Measurements from ENCODE around the gene THEMIS2. TPM values are rescaled to one million over a fixed set of nuclear protein-coding genes. Genes with fewer than 3 reads are reported as not detected.

The THEMIS2 gene
- total and polyA plus RNA-seq, 9 of the 15 experiments (the other 6 are each of a cell fraction or from before 2014, with no cell fraction given), result 2.3 to 12.7 (median 8.0) TPM

- ATAC-seq (peak; percentile 12; the same call in 2 of the 3 replicates), FAIRE-seq (no peak), DNase-seq (ENCODE audit: extremely low read depth in 1 of 4, low spot score in 3 of 4) (no peak)
- in situ Hi-C loops (cut with MboI), result no loop called here
- CTCF ChIA-PET (ENCODE audit: low intra/inter-chr PET ratio), result no interaction called here
- Histone ChIP-seq H4K20me1 (replicated peaks; ENCODE audit: control insufficient read depth, insufficient read depth, low read length) (no peaks in the 10 kb centered on the region), H3K36me3 (ENCODE audit: control insufficient read depth, insufficient read depth, low read length) (peaks cover 75% of the 10 kb centered on the region), H3K4me1 (replicated peaks in 1 of 2; ENCODE audit: control insufficient read depth in 2 of 2, insufficient read depth in 2 of 2, low read length in 2 of 2) (peaks cover 0 to 6% of the 10 kb centered on the region in 2 experiments; a peak in 2 of 5 replicates), H3K9me3 (replicated peaks; ENCODE audit: control insufficient read depth, insufficient read depth, low read depth, low read length) (no peaks in the 10 kb centered on the region), H3K4me3 (no peak overlapping the region), H3K4me2 (ENCODE audit: insufficient read depth, low read length) (no peak overlapping the region), H3K9ac (ENCODE audit: insufficient read depth in 1 of 2, low read depth in 2 of 2, low read length in 2 of 2) (no peak overlapping the region), H3K9me1 (ENCODE audit: control insufficient read depth, insufficient read depth, low read length) (peaks cover 4% of the 10 kb centered on the region), H3K79me2 (ENCODE audit: control insufficient read depth, insufficient read depth, low read length) (no peaks in the 10 kb centered on the region), H3K27ac (ENCODE audit: extremely low read depth, low read depth, low read length) (no peak overlapping the region), H3K27me3 (ENCODE audit: control insufficient read depth in 2 of 2, insufficient read depth in 2 of 2, low read length in 2 of 2) (no peaks in the 10 kb centered on the region), H2AFZ (ENCODE audit: low read depth, low read length) (no peak overlapping the region)
- POLR2A ChIA-PET, result interaction anchor here (1.2 to 2.3 kb wide), 3 partner anchors 7 to 56 kb away, joined by 3 to 16 read pairs (median 4); no protein-coding TSS in a partner anchor
- 73% methylated on average over 8 of the region's 8 CpGs for WGBS (ENCODE audit: insufficient coverage, low coverage, missing lambda C conversion rate)
- intact Hi-C loops (cut with micrococcal nuclease), result no loop called here
- BruUV-seq (replicated peaks), result no TSS peak
- TF ChIP-seq USF1 (CRISPR knock-in tag; IDR thresholded peaks at IDR 0.05) (no peak), PCBP1 (IDR thresholded peaks at IDR 0.05; ENCODE audit: low read depth, low read length, poor library complexity, severe bottlenecking) (no peak), STAG1 (CRISPR knock-in tag; IDR thresholded peaks at IDR 0.05; ENCODE audit: borderline replicate concordance) (no peak), DACH1 (IDR thresholded peaks at IDR 0.05; ENCODE audit: partially characterized antibody) (no peak), RBM15 (IDR thresholded peaks at IDR 0.05; ENCODE audit: insufficient read depth, low read length) (no peak), CBFA2T3 (IDR thresholded peaks at IDR 0.05) (no peak), JUND (IDR thresholded peaks at IDR 0.05; ENCODE audit: borderline replicate concordance, low read depth, low read length) (no peak), JUND (tag; IDR thresholded peaks at IDR 0.05; ENCODE audit: borderline replicate concordance, low read depth, low read length) (no peak), ZBTB12 (CRISPR knock-in tag; IDR thresholded peaks at IDR 0.05) (no peak), TOE1 (IDR thresholded peaks at IDR 0.05; ENCODE audit: borderline replicate concordance) (no peak), TOE1 (CRISPR knock-in tag; IDR thresholded peaks at IDR 0.05; ENCODE audit: borderline replicate concordance, low read depth) (no peak), PHF20 (IDR thresholded peaks at IDR 0.05; ENCODE audit: partially characterized antibody) (no peak), LEF1 (IDR thresholded peaks at IDR 0.05) (no peak), CHD1 (IDR thresholded peaks at IDR 0.05; ENCODE audit: low read length) (no peak), ZBTB33 (CRISPR knock-in tag; IDR thresholded peaks at IDR 0.05) (no peak)
Measured at GRCh38 chr1:27887215-27888021, 15.1 kb downstream of the THEMIS2 start.
